H1 (cell line): ENCODE results near the gene CDK10. TPM values are rescaled to one million over a fixed set of nuclear protein-coding genes. Genes with fewer than 3 reads are reported as not detected.

Experiments used
- CEBPB ChIP-seq: IDR thresholded peaks from 2 replicates; pipeline ENCODE4 v1.6.1; 2012; ENCODE audit warnings: low read depth, low read length
- CREB1 ChIP-seq: IDR thresholded peaks from 2 replicates; pipeline ENCODE4 v1.6.1; 2012; ENCODE audit warnings: inconsistent platforms
- EGR1 ChIP-seq: IDR thresholded peaks from 2 replicates; pipeline ENCODE4 v1.6.1; 2011; ENCODE audit warnings: low read depth, low read length, borderline replicate concordance
- EZH2 ChIP-seq: fragments of 200-600 bp; sonication (generic); IDR thresholded peaks from 2 replicates; pipeline ENCODE4 v1.7.1; 2012; ENCODE audit warnings: low read depth, mild to moderate bottlenecking, moderate library complexity, low read length, inconsistent platforms; ENCODE audit not compliant: severe bottlenecking
- HDAC6 ChIP-seq: IDR thresholded peaks from one replicate; pipeline ENCODE4 v1.7.1; 2012; ENCODE audit warnings: low read depth, mild to moderate bottlenecking, inconsistent platforms, low read length, moderate library complexity
- KDM1A ChIP-seq: fragments of 200-600, 300-600 bp; sonication (generic); IDR thresholded peaks from 2 replicates; pipeline ENCODE4 v1.7.1; 2016; ENCODE audit warnings: mild to moderate bottlenecking, low read length, borderline replicate concordance
- KDM4A ChIP-seq: IDR thresholded peaks from one replicate; pipeline ENCODE4 v1.7.1; 2012; ENCODE audit warnings: low read depth, mild to moderate bottlenecking, moderate library complexity, low read length, inconsistent platforms; ENCODE audit not compliant: severe bottlenecking
- POLR2AphosphoS5 ChIP-seq: IDR thresholded peaks from 2 replicates; pipeline ENCODE4 v1.6.1; 2011; ENCODE audit warnings: low read depth, low read length
- RAD21 ChIP-seq, 2 experiments: IDR thresholded peaks in 1 of 2; conservative IDR thresholded peaks in 1 of 2; 2 replicates each; pipeline ENCODE4 v1.6.1; 2011; ENCODE audit warnings: low read depth in 2 of 2, low read length in 2 of 2, improper control_type of control experiment in 1 of 2, inconsistent platforms in 1 of 2, mild to moderate bottlenecking in 1 of 2, moderate library complexity in 1 of 2
- SIX5 ChIP-seq: IDR thresholded peaks from 2 replicates; pipeline ENCODE4 v1.6.1; 2011; ENCODE audit warnings: mild to moderate bottlenecking, low read depth, low read length
- TCF12 ChIP-seq: IDR thresholded peaks from 2 replicates; pipeline ENCODE4 v1.6.1; 2011; ENCODE audit warnings: low read depth, mild to moderate bottlenecking, low read length
- polyA plus RNA-seq, 7 experiments: library from polyadenylated mRNA; depleted of rRNA in 3 of 7; stranded (reverse) in 5 of 7; unstranded in 2 of 7; fragments of >200 nt in 5 of 7; fragments of 200-250 nt in 2 of 7; gene quantifications; 1 replicate in 5 of 7; 2 replicates in 1 of 7; 4 replicates in 1 of 7; pipeline versions ENCODE4 v1.2.1 to v1.2.3, GENCODE V29; 2011 to 2013; ENCODE audit warnings: missing spikeins in 2 of 7, mixed read lengths in 2 of 7
- total RNA-seq: library from RNA; stranded (reverse); fragmentation: NEBNext Ultra II Directional; extraction: Animal tissue kit (Norgen Biotek cat#: 25700); gene quantifications from 2 replicates; pipeline ENCODE4 v1.2.1, GENCODE V29; 2021
- TF ChIP-seq, protein P1 (sequence below): fragments of 300-600 bp; sonication (generic); IDR thresholded peaks from 2 replicates; pipeline ENCODE4 v1.7.1; 2012; ENCODE audit warnings: low read length, moderate library complexity, mild to moderate bottlenecking, inconsistent platforms; ENCODE audit not compliant: insufficient replicate concordance

Gene CDK10
- total and polyA plus RNA-seq, 2 of the 8 experiments (the other 6 are each of a cell fraction or from before 2014, with no cell fraction given), result 49.5 to 83.9 TPM

DNA sequence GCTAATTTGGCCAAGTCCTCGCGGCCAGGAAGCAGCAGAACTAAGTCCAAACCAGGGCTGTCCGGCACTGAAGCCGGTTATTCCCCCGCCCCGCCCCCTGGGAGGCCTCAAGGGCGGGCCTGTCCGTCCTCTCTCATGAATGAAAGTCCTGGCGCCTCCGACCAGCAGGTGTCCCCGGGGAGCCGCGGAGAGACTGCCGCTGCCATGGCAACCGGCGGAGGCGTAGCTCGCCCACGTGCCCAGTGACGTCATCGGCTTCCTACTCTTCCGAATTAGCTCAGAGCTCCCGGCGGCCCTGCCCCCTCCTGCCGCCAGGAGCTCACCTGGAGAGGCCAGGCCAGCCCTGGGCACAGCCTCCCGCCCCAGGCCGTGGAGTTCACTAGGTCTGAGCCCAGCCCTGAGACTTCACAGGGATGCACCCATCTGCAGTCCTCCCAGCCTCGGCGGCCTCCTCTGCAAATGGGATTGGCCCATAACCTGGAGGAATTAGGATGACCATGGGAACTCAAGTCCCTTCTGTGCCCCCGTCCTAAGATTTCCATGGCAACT lies 13.7 kb downstream of the CDK10 start (continued):
- TF ChIP-seq, protein P1, sequence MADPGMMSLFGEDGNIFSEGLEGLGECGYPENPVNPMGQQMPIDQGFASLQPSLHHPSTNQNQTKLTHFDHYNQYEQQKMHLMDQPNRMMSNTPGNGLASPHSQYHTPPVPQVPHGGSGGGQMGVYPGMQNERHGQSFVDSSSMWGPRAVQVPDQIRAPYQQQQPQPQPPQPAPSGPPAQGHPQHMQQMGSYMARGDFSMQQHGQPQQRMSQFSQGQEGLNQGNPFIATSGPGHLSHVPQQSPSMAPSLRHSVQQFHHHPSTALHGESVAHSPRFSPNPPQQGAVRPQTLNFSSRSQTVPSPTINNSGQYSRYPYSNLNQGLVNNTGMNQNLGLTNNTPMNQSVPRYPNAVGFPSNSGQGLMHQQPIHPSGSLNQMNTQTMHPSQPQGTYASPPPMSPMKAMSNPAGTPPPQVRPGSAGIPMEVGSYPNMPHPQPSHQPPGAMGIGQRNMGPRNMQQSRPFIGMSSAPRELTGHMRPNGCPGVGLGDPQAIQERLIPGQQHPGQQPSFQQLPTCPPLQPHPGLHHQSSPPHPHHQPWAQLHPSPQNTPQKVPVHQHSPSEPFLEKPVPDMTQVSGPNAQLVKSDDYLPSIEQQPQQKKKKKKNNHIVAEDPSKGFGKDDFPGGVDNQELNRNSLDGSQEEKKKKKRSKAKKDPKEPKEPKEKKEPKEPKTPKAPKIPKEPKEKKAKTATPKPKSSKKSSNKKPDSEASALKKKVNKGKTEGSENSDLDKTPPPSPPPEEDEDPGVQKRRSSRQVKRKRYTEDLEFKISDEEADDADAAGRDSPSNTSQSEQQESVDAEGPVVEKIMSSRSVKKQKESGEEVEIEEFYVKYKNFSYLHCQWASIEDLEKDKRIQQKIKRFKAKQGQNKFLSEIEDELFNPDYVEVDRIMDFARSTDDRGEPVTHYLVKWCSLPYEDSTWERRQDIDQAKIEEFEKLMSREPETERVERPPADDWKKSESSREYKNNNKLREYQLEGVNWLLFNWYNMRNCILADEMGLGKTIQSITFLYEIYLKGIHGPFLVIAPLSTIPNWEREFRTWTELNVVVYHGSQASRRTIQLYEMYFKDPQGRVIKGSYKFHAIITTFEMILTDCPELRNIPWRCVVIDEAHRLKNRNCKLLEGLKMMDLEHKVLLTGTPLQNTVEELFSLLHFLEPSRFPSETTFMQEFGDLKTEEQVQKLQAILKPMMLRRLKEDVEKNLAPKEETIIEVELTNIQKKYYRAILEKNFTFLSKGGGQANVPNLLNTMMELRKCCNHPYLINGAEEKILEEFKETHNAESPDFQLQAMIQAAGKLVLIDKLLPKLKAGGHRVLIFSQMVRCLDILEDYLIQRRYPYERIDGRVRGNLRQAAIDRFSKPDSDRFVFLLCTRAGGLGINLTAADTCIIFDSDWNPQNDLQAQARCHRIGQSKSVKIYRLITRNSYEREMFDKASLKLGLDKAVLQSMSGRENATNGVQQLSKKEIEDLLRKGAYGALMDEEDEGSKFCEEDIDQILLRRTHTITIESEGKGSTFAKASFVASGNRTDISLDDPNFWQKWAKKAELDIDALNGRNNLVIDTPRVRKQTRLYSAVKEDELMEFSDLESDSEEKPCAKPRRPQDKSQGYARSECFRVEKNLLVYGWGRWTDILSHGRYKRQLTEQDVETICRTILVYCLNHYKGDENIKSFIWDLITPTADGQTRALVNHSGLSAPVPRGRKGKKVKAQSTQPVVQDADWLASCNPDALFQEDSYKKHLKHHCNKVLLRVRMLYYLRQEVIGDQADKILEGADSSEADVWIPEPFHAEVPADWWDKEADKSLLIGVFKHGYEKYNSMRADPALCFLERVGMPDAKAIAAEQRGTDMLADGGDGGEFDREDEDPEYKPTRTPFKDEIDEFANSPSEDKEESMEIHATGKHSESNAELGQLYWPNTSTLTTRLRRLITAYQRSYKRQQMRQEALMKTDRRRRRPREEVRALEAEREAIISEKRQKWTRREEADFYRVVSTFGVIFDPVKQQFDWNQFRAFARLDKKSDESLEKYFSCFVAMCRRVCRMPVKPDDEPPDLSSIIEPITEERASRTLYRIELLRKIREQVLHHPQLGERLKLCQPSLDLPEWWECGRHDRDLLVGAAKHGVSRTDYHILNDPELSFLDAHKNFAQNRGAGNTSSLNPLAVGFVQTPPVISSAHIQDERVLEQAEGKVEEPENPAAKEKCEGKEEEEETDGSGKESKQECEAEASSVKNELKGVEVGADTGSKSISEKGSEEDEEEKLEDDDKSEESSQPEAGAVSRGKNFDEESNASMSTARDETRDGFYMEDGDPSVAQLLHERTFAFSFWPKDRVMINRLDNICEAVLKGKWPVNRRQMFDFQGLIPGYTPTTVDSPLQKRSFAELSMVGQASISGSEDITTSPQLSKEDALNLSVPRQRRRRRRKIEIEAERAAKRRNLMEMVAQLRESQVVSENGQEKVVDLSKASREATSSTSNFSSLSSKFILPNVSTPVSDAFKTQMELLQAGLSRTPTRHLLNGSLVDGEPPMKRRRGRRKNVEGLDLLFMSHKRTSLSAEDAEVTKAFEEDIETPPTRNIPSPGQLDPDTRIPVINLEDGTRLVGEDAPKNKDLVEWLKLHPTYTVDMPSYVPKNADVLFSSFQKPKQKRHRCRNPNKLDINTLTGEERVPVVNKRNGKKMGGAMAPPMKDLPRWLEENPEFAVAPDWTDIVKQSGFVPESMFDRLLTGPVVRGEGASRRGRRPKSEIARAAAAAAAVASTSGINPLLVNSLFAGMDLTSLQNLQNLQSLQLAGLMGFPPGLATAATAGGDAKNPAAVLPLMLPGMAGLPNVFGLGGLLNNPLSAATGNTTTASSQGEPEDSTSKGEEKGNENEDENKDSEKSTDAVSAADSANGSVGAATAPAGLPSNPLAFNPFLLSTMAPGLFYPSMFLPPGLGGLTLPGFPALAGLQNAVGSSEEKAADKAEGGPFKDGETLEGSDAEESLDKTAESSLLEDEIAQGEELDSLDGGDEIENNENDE, result no peak
- peak; percentile 12; the same call in 1 of the 2 replicates for TF ChIP-seq CEBPB
- peak; percentile 54 to 61 for TF ChIP-seq RAD21 (IDR thresholded peaks at IDR 0.05 in 1 of 2, conservative IDR thresholded peaks at IDR 0.05 in 1 of 2; ENCODE audit: low read depth in 2 of 2, low read length in 2 of 2)
- TF ChIP-seq KDM1A, result no peak
- TF ChIP-seq SIX5, result no peak
- TF ChIP-seq CREB1, result peak; percentile 96
- TF ChIP-seq POLR2AphosphoS5, result peak; percentile 73
- no peak for TF ChIP-seq EZH2
- TF ChIP-seq KDM4A, result peak; percentile 4
- no peak for TF ChIP-seq HDAC6
- TF ChIP-seq TCF12, result 0 out of 2 replicates have a peak, but pooled peaks have one; percentile 29
- TF ChIP-seq EGR1, result peak; percentile 98
